Stimulated activated CD8-positive, alpha-beta memory T cell treated with anti-CD3 and anti-CD28 coated beads, Interleukin-7, amount 100 ng/mL, for 4 hours (primary cell): ENCODE results near the gene SMIM22.
"Not testable (repeated sequence)": the region's sequence is repeated elsewhere in the genome, so short reads cannot be mapped to it uniquely, and the experiment has no call there.

Experiments
- DNase-seq, 2 donors: peaks; one replicate each; pipeline ENCODE4 v3.0.0-alpha.2; 2020; ENCODE audit warnings: low read depth in 2 of 2

The SMIM22 gene

DNA sequence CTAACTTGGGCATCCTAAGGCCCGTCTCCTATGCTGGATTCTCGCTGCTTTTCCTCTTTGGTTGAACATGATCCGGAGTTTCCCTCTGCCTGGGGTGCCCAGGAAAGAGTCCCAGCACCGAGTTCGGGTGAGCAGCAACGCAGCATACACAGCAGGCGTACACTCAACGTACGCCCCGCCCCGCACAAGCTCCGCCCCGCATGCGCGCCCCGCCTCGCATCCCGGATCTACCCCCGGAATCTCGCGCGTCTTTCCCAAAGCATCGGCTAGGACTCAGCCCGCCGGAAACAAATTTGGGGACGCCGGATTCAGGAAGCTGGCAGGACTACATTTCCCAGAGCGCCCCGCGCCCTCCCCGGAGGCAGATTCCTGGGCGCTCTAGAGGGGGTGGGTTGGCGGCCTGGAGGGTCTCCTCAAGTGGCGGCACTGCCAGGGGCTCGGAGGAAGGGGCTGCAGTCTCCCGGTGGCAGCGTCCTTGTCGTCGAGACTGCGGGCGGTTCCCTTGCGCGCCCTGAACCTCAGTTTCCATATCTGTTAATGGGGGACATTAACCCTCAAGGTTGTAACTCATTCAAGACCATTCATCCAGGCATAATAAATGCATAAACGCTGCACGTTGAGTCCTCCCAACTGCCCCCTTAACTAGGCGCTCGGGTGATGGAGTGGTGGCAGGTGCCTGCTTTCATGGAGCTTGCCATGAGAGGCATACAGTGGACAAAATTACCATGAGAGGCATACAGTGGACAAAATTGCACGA is 26.4 kb upstream of the SMIM22 start:
- DNase-seq = peak; percentile 63 to 76

DNA sequence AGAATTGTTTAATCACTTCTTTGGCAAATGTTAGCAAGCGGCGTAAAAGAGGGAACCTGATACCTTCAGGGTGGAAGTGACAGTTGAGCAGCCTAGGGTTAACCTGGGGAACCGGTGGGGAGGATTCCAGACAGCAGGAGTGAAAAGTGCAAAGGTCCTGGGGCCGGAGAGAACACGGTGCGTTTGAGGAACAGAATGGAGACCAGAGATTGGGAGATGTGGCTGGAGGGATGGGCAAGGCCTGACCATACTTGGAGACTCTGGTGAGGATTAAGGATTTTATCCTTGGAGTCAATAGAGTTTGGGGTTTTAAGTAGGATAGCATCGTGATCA is 25.9 kb upstream of the SMIM22 start:
- DNase-seq = no peak

DNA sequence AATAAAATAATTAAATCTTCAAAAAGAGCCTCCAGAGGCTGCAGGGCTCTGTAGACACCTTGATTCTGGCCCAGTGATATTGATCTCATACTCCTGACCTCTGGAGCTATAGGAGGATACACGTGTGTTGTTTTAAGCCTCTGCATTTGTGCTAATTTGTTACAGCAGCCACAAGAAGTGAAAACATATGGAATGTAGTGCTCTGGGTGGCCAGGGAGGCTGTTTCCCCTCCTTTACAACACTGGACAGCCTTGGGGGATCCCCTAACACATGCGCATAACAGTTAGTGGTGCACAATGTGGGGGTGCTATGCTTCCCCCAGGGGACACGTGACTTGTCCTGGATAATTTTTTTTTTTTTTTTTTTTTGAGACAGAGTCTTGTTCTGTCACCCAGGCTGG is 23.5 kb upstream of the SMIM22 start:
- DNase-seq = no peak

- DNase-seq = no peak
Observed at GRCh38 chr16:4772351-4772750, 22.8 kb upstream of the SMIM22 start.

GRCh38 chr16:4775005-4775404 is 20.2 kb upstream of the SMIM22 start:
- no peak for DNase-seq

GRCh38 chr16:4776141-4776705 is 18.9 kb upstream of the SMIM22 start:
- no peak for DNase-seq

- DNase-seq = no peak
Observed at GRCh38 chr16:4777339-4778049, 17.7 kb upstream of the SMIM22 start.

DNA sequence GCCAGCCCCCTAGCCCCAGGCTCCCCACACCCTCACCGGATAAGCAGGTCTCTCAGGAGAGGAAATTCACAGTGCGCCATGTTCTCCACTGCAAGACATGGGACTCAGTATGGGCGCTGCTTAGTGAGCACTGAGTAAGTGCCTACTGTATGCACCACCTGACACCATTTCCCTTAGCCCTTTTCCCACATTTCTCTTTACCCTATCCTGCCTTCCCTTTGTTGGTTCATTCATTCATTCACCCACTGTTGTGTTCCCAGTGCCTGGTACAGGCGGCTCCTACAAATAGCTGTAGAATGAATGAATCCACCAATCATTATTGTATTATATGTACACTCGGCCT is 17.1 kb upstream of the SMIM22 start:
- no peak for DNase-seq

DNA sequence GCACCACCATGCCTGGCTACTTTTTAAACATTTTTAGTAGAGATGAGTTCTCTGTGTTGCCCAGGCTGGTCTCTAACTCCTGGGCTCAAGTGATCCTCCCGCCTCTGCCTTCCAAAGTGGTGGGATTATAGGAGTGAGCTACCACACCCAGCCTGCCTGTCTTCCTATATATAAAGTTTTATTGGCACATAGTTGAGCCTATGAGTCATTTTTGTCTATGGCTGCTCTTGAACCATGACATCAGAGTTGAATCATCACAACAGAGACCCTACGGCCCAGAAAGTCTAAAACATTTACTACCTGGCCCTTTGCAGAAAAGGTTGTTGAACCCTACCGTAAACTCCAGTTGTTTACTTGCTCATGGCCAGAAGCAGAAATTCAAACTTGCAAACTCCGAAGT is 14.9 kb upstream of the SMIM22 start:
- no peak for DNase-seq

GRCh38 chr16:4783251-4783950 is 11.8 kb upstream of the SMIM22 start:
- no peak for DNase-seq

DNA sequence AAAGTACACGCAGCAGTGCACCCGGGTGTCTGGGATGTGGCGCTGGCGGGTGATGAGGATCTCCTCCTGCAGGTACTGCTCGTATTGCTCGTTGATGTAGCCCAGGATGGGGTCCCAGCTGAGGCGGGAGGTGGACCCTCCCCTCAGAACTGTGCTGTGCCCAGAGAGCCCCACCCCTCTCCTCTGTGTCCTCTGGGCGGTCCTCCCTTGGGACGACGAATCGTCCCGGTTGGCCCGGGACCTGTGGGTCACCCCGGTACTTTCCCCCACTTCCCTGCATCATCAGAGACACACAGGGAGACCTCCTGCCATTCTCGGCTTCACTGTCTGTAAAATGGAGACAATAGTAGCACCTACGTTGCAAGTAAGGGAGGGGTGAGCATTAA is 11.2 kb upstream of the SMIM22 start:
- DNase-seq = no peak

GRCh38 chr16:4784444-4784987 is 10.7 kb upstream of the SMIM22 start:
- not testable (repeated sequence) for DNase-seq

- no peak for DNase-seq
Observed at GRCh38 chr16:4785758-4786433, 9.3 kb upstream of the SMIM22 start.

- DNase-seq = no peak
Observed at GRCh38 chr16:4787068-4787467, 8.1 kb upstream of the SMIM22 start.

DNA sequence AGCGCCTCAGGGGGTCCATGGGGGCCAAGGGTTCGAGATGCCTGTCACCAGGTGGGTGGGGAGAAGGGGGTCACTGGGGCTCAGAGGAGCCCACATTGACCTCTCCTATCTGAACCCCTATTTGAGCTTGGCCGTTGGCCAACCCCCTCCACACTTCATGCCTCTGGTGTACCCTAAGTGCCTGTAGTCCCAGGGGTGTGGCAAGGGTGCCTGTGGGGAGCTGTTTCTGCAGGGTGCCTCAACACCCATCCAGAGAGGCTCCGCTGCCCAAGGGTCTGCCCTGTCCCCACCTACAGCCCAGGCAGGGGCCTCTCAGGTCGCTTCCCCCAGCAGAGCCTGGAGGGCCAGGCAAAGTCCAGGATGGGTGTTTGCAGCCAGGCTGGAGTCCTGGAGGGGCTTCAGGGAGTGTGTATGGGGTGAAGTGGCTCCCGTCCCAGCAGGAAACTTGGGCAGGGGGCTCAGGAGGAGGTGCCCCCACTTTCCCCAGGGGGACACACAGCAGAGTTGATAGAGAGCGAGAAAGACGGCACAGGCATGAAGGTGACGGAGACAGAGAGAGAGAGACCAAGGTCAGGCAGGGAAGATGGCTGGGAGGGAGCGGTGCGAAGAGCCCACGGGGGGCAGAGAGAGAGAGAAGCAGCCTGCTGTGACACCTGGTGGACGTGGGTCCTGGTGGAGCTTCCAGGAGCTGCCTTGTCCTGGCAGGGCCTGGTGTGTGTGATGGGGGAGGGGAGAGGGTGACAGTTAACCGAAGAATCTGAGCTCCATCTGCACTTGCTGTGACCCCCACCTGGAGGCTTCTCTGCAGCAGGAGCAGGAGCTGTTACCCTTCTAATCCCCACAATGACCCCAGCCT is 7.3 kb upstream of the SMIM22 start, which contains the start of gene SEPTIN12:
Gene SEPTIN12, minus strand, starts transcription at position 719 of the 856 bp plus-strand sequence. Its CDS starts 700 bp downstream, at position 19.
- no peak for DNase-seq

DNA sequence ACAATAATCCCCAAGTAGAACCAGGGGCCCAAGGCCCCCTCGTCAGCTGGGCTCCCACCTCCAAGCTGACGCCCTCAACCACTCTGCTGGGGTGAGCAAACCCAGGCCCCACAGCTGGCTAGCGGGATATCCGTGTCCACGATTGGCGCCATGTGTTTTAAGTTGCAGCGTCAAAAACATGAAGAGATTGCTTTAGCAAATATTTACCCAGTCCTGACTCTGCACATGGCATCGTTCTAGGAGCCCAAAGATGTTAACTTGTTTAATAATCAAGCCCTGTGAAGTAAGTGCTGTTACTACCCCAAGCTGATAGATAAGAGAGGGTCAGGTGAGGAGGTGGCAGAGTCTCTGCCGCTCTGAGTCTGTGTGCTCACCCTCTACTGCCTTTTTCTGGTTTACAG is 6.7 kb upstream of the SMIM22 start:
- DNase-seq = no peak

GRCh38 chr16:4788910-4789309 is 6.3 kb upstream of the SMIM22 start:
- DNase-seq = no peak

DNA sequence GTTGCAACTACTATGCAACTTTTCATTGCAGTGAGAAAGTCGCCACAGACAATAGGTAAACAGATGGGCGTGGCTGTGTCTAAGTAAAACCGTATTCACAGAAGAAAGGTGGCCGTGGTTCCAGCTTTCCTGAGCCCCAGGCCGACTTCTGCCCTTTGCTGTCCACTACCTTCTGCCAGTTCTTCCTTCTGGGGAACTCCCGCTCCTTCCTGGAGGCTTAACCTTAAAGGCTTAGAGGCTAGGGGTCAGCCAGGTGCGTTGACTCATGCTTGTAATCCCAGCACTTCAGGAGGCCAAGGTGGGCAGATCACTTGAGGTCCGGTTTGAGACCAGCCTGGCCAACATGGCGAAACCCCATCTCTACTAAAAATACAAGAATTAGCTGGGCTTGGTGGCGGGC is 4.9 kb upstream of the SMIM22 start:
- DNase-seq = no peak

DNA sequence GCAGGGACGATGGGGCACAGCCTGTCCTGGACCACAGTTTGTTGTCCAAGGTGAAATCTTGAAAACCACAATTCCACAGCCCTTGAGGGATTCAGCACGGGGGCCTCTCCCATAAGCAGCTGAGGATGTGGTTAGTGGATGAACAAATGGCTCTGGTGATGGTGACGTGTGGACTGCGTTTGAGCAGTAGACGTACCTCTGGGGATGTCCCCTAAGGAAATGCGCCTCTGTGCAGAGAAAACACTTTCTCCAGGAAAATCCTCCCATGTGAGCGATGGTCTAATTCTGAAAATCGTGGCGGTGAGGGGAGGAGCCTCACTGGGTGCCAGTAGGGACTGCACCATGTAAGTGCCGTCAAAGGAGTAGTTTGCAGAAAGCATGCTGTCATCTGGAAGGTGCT is 4.3 kb upstream of the SMIM22 start:
- no peak for DNase-seq

DNA sequence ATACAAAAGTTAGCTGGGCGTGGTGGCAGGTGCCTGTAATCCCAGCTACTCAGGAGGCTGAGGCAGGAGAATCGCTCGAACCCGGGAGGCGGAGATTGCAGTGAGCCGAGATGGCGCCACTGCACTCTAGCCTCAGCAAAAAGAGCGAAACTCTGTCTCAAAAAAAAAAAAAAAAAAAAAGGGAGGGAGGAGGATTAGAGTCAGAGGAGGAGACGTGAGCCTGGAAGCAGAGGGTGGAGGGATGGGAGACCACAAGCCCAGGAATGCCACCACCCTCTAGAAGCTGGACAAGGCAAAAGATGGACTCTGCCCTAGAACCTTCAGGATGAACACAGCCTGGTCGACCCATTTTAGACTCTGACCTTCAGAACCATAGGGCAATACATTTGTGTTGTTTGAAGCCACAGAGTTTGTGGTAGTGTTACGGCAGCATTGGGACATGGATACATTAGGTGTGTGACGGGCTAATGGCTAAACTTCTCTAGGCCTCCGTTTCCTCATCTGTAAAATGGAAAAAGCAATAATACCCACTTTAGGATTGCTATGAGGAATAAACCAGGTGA is 2.1 kb upstream of the SMIM22 start:
- DNase-seq = no peak
